ENCODE measurements around the gene ARFGAP2.

The ARFGAP2 gene

DNA sequence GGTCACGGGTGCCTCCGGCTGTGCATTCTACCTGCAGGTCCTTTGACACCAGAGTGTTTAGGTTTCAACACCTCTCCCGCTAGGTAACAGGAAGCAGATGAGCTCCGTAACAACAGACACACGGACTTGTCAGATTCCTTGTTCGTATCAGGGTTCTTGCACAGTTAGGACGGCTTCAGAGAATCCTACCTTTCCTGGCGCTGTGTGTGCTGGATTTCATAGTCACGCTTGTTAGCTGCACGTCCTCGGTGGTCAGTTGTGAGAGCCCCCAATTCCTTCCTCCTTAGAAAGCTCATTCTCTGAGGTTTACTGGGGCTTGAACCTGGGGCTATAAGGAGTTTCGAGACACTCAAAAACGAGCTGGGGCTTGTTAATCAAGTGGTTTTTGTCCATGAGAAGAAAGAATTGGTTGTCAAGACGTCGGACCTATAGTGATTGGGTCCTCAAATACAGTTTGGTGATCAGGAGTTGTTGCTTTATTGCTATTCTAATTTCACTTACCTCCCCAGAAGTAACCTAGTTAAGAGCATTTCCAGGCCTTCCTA, 38.8 kb upstream of the ARFGAP2 start:
- peak overlapping the region; percentile 90 for H3K27ac ChIP-seq (ENCODE audit: extremely low read depth, low read depth, low read length)
- POLR2A ChIA-PET: interaction anchor here (0.7 to 4.1 kb wide), 23 partner anchors 8 to 649 kb away, joined by 3 to 58 read pairs (median 6); partner anchors contain the start of genes ACP2, ARFGAP2 and PACSIN3

DNA sequence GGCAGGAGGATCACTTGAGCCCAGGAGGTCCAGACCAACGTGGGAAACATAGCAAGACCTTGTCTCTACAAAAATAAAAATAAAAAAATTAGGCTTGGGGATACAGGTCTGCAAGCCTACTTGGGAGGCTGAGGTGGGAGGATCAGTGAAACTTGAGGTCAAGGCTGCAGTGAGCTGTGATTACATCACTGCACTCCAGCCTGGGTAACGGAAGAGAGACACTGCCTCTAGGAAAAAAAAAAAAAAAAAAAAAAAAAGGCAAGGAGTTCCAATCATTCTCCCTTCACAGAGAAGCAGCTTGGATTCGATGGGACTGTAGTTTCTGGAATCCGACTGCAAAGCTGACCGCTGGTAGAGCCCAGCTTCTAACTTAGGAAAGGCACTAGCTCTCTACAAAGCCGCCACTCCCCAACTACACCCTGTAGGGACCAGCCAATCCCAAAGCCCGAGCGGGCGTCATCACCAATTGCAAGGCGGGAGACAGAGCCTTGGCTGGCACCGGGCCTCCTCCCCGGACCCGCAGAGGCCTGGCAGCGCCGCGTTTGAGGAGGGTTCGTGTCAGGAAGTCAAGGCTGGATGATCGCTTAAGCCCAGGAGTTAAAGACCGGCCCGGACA, 37.4 kb upstream of the ARFGAP2 start:
- POLR2A ChIA-PET: interaction anchor here (0.6 to 4.1 kb wide), 27 partner anchors 9 to 301 kb away, joined by 3 to 58 read pairs (median 6); partner anchors contain the start of genes ACP2, ARFGAP2, PACSIN3 and PSMC3
- peaks cover 2 to 30% of the 10 kb centered on the region in 2 experiments; a peak in 2 of 3 replicates for H3K36me3 ChIP-seq (ENCODE audit: control insufficient read depth in 2 of 2, insufficient read depth in 1 of 2, low read length in 2 of 2)
- peak overlapping the region; percentile 46 for H3K4me3 ChIP-seq (ENCODE audit: low read depth, low read length)
- H3K4me1 ChIP-seq (ENCODE audit: control insufficient read depth, insufficient read depth, low read length): peaks cover 3% of the 10 kb centered on the region; the same call in 1 of the 2 replicates
- no peaks in the 10 kb centered on the region for H3K9me3 ChIP-seq (ENCODE audit: control insufficient read depth, insufficient read depth, low read depth, low read length)
- CTCF ChIA-PET: interaction anchor here (0.5 to 2.3 kb wide), 5 partner anchors 10 to 45 kb away, joined by 3 to 10 read pairs (median 4); no protein-coding TSS in a partner anchor
- peak overlapping the region; percentile 74 for H3K27ac ChIP-seq (ENCODE audit: extremely low read depth, low read depth, low read length)
- TF ChIP-seq ZNF2 (tag by site-specific recombination; IDR thresholded peaks at IDR 0.05) (0 out of 2 replicates have a peak, but pooled peaks have one; percentile 6), ZNF558 (tag by site-specific recombination; IDR thresholded peaks at IDR 0.05) (peak; percentile 39; the same call in 1 of the 2 replicates), ZNF629 (tag by site-specific recombination; IDR thresholded peaks at IDR 0.05) (0 out of 2 replicates have a peak, but pooled peaks have one; percentile 50), ZNF830 (tag by site-specific recombination; IDR thresholded peaks at IDR 0.05; ENCODE audit: low read depth) (no peak), ZNF138 (tag by site-specific recombination; IDR thresholded peaks at IDR 0.05; ENCODE audit: borderline replicate concordance) (no peak), ZFP69B (tag by site-specific recombination; IDR thresholded peaks at IDR 0.05) (no peak), ZNF341 (tag by site-specific recombination; IDR thresholded peaks at IDR 0.05; ENCODE audit: low read depth) (peak; percentile 99), ZNF626 (tag by site-specific recombination; IDR thresholded peaks at IDR 0.05) (no peak), ZNF114 (tag by site-specific recombination; IDR thresholded peaks at IDR 0.05) (no peak), ZNF23 (tag by site-specific recombination; IDR thresholded peaks at IDR 0.05; ENCODE audit: borderline replicate concordance) (no peak), ZNF324 (tag by site-specific recombination; IDR thresholded peaks at IDR 0.05) (no peak), ZBTB8A (tag by site-specific recombination; IDR thresholded peaks at IDR 0.05) (peak; percentile 47; the same call in 1 of the 2 replicates)
- TF ChIP-seq, protein P1, sequence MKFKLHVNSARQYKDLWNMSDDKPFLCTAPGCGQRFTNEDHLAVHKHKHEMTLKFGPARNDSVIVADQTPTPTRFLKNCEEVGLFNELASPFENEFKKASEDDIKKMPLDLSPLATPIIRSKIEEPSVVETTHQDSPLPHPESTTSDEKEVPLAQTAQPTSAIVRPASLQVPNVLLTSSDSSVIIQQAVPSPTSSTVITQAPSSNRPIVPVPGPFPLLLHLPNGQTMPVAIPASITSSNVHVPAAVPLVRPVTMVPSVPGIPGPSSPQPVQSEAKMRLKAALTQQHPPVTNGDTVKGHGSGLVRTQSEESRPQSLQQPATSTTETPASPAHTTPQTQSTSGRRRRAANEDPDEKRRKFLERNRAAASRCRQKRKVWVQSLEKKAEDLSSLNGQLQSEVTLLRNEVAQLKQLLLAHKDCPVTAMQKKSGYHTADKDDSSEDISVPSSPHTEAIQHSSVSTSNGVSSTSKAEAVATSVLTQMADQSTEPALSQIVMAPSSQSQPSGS (tag by site-specific recombination; IDR thresholded peaks at IDR 0.05; ENCODE audit: low read depth): 0 out of 2 replicates have a peak, but pooled peaks have one; percentile 3
- TF ChIP-seq, protein P2, sequence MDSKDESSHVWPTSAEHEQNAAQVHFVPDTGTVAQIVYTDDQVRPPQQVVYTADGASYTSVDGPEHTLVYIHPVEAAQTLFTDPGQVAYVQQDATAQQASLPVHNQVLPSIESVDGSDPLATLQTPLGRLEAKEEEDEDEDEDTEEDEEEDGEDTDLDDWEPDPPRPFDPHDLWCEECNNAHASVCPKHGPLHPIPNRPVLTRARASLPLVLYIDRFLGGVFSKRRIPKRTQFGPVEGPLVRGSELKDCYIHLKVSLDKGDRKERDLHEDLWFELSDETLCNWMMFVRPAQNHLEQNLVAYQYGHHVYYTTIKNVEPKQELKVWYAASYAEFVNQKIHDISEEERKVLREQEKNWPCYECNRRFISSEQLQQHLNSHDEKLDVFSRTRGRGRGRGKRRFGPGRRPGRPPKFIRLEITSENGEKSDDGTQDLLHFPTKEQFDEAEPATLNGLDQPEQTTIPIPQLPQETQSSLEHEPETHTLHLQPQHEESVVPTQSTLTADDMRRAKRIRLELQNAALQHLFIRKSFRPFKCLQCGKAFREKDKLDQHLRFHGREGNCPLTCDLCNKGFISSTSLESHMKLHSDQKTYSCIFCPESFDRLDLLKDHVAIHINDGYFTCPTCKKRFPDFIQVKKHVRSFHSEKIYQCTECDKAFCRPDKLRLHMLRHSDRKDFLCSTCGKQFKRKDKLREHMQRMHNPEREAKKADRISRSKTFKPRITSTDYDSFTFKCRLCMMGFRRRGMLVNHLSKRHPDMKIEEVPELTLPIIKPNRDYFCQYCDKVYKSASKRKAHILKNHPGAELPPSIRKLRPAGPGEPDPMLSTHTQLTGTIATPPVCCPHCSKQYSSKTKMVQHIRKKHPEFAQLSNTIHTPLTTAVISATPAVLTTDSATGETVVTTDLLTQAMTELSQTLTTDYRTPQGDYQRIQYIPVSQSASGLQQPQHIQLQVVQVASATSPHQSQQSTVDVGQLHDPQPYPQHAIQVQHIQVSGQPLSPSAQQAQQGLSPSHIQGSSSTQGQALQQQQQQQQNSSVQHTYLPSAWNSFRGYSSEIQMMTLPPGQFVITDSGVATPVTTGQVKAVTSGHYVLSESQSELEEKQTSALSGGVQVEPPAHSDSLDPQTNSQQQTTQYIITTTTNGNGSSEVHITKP (tag by site-specific recombination; IDR thresholded peaks at IDR 0.05): peak; percentile 28; the same call in 1 of the 2 replicates
- TF ChIP-seq, protein P3, sequence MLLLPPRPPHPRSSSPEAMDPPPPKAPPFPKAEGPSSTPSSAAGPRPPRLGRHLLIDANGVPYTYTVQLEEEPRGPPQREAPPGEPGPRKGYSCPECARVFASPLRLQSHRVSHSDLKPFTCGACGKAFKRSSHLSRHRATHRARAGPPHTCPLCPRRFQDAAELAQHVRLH (tag by site-specific recombination; IDR thresholded peaks at IDR 0.05): 0 out of 2 replicates have a peak, but pooled peaks have one; percentile 16
- TF ChIP-seq, protein P4, sequence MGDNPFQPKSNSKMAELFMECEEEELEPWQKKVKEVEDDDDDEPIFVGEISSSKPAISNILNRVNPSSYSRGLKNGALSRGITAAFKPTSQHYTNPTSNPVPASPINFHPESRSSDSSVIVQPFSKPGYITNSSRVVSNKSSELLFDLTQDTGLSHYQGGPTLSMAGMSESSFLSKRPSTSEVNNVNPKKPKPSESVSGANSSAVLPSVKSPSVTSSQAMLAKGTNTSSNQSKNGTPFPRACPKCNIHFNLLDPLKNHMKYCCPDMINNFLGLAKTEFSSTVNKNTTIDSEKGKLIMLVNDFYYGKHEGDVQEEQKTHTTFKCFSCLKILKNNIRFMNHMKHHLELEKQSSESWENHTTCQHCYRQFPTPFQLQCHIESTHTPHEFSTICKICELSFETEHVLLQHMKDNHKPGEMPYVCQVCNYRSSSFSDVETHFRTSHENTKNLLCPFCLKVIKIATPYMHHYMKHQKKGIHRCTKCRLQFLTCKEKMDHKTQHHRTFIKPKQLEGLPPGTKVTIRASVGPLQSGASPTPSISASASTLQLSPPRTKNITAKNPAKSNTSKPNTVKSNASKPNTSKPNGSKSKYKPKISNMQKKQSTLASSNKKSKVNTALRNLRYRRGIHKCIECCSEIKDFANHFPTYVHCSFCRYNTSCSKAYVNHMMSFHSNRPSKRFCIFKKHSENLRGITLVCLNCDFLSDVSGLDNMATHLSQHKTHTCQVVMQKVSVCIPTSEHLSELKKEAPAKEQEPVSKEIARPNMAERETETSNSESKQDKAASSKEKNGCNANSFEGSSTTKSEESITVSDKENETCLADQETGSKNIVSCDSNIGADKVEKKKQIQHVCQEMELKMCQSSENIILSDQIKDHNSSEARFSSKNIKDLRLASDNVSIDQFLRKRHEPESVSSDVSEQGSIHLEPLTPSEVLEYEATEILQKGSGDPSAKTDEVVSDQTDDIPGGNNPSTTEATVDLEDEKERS (tag by site-specific recombination; IDR thresholded peaks at IDR 0.05): no peak
- TF ChIP-seq, protein P5, sequence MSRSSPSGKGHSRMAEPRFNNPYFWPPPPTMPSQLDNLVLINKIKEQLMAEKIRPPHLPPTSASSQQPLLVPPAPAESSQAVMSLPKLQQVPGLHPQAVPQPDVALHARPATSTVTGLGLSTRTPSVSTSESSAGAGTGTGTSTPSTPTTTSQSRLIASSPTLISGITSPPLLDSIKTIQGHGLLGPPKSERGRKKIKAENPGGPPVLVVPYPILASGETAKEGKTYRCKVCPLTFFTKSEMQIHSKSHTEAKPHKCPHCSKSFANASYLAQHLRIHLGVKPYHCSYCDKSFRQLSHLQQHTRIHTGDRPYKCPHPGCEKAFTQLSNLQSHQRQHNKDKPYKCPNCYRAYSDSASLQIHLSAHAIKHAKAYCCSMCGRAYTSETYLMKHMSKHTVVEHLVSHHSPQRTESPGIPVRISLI (tag by site-specific recombination; IDR thresholded peaks at IDR 0.05): peak; percentile 24; the same call in 1 of the 2 replicates

More for the DNA sequence above, 38.8 kb upstream of the ARFGAP2 start:
- 0 out of 2 replicates have a peak, but pooled peaks have one; percentile 1 for TF ChIP-seq ZNF423 (tag by site-specific recombination; IDR thresholded peaks at IDR 0.05)
- TF ChIP-seq ZNF600 (tag by site-specific recombination; IDR thresholded peaks at IDR 0.05): peak; percentile 84
- TF ChIP-seq ZNF211 (tag by site-specific recombination; IDR thresholded peaks at IDR 0.05; ENCODE audit: low read depth): no peak
- TF ChIP-seq, protein P6, sequence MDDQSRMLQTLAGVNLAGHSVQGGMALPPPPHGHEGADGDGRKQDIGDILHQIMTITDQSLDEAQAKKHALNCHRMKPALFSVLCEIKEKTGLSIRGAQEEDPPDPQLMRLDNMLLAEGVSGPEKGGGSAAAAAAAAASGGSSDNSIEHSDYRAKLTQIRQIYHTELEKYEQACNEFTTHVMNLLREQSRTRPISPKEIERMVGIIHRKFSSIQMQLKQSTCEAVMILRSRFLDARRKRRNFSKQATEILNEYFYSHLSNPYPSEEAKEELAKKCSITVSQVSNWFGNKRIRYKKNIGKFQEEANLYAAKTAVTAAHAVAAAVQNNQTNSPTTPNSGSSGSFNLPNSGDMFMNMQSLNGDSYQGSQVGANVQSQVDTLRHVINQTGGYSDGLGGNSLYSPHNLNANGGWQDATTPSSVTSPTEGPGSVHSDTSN (CRISPR knock-in tag; IDR thresholded peaks at IDR 0.05): 0 out of 2 replicates have a peak, but pooled peaks have one; percentile 11
- no peak for TF ChIP-seq ZNF19 (tag by site-specific recombination; IDR thresholded peaks at IDR 0.05; ENCODE audit: low read depth)
- TF ChIP-seq ZNF335 (tag by site-specific recombination; conservative IDR thresholded peaks at IDR 0.05): no peak
- CTCF ChIA-PET: interaction anchor here (0.8 to 2.3 kb wide), 6 partner anchors 11 to 44 kb away, joined by 3 to 10 read pairs (median 6); no protein-coding TSS in a partner anchor
- peak overlapping the region; percentile 91 for H3K4me3 ChIP-seq (ENCODE audit: low read depth, low read length)
- H3K36me3 ChIP-seq (ENCODE audit: control insufficient read depth in 2 of 2, insufficient read depth in 1 of 2, low read length in 2 of 2): peaks cover 7 to 42% of the 10 kb centered on the region in 2 experiments; a peak in 2 of 3 replicates
- H3K4me1 ChIP-seq (ENCODE audit: control insufficient read depth, insufficient read depth, low read length): peaks cover 3% of the 10 kb centered on the region; the same call in 1 of the 2 replicates
- H3K9me3 ChIP-seq (ENCODE audit: control insufficient read depth, insufficient read depth, low read depth, low read length): no peaks in the 10 kb centered on the region

Data from HEK293 (cell line).